ENCODE measurements around the gene APOA5. TPM values are rescaled to one million over a fixed set of nuclear protein-coding genes. Genes with fewer than 3 reads are reported as not detected.

Gene APOA5
- total RNA-seq, 1 experiment from 2014 or later, result 0.20 TPM

- TF ChIP-seq ZBTB21 (CRISPR knock-in tag; IDR thresholded peaks at IDR 0.05; ENCODE audit: borderline replicate concordance) (no peak), EMX1 (CRISPR knock-in tag; IDR thresholded peaks at IDR 0.05) (no peak)
Observed at GRCh38 chr11:116821050-116821918, 29.6 kb upstream of the APOA5 start (continued).

GRCh38 chr11:116819049-116819448 lies 27.4 kb upstream of the APOA5 start:
- POLR2A ChIA-PET, result no interaction called here
- H3K4me3 Mint-ChIP-seq, result no peak overlapping the region
- ATAC-seq (no peak), DNase-seq (ENCODE audit: low spot score) (no peak)
- no peaks in the 10 kb centered on the region for H3K9me3 Mint-ChIP-seq
- no peak for TF ChIP-seq ZNF396 (CRISPR knock-in tag; IDR thresholded peaks at IDR 0.05; ENCODE audit: borderline replicate concordance)
- no peak for TF ChIP-seq HMGXB4 (CRISPR knock-in tag; IDR thresholded peaks at IDR 0.05)
- no peak for TF ChIP-seq SMAD3 (CRISPR knock-in tag; IDR thresholded peaks at IDR 0.05; ENCODE audit: borderline replicate concordance)
- TF ChIP-seq MXD4 (CRISPR knock-in tag; IDR thresholded peaks at IDR 0.05; ENCODE audit: borderline replicate concordance), result no peak
- no peak for TF ChIP-seq CREM (CRISPR knock-in tag; IDR thresholded peaks at IDR 0.05)
- no peak for TF ChIP-seq ESRRA (CRISPR knock-in tag; IDR thresholded peaks at IDR 0.05; ENCODE audit: borderline replicate concordance)
- no peak for TF ChIP-seq JUN (CRISPR knock-in tag; IDR thresholded peaks at IDR 0.05)
- no peak for TF ChIP-seq STAT6 (CRISPR knock-in tag; conservative IDR thresholded peaks at IDR 0.05; ENCODE audit: low read depth)
- TF ChIP-seq ZNF425 (CRISPR knock-in tag; conservative IDR thresholded peaks at IDR 0.05), result no peak
- no peak for TF ChIP-seq GRHL2 (CRISPR knock-in tag; IDR thresholded peaks at IDR 0.05; ENCODE audit: insufficient replicate concordance, severe bottlenecking)
- no peak for TF ChIP-seq NR1H2 (CRISPR knock-in tag; IDR thresholded peaks at IDR 0.05)
- no peak for TF ChIP-seq NR2C2 (CRISPR knock-in tag; IDR thresholded peaks at IDR 0.05)
- TF ChIP-seq IRF1 (CRISPR knock-in tag; IDR thresholded peaks at IDR 0.05), result no peak
- no peak for TF ChIP-seq KAT7 (CRISPR knock-in tag; IDR thresholded peaks at IDR 0.05; ENCODE audit: borderline replicate concordance)
- no peak for TF ChIP-seq MAX (CRISPR knock-in tag; IDR thresholded peaks at IDR 0.05)
- TF ChIP-seq ZMAT4 (CRISPR knock-in tag; IDR thresholded peaks at IDR 0.05), result no peak
- no peak for TF ChIP-seq ZNF416 (CRISPR knock-in tag; IDR thresholded peaks at IDR 0.05)
- no peak for TF ChIP-seq USF1 (CRISPR knock-in tag; IDR thresholded peaks at IDR 0.05)
- no peak for TF ChIP-seq PRRX2 (CRISPR knock-in tag; IDR thresholded peaks at IDR 0.05)
- TF ChIP-seq FOXP4 (CRISPR knock-in tag; IDR thresholded peaks at IDR 0.05), result no peak
- CTCF ChIA-PET, result interaction anchor here (1.1 to 3.8 kb wide), 3 partner anchors 17 to 87 kb away, joined by 3 to 21 read pairs (median 3); partner anchors contain the start of gene APOA5
- no peaks in the 10 kb centered on the region for H3K4me1 Mint-ChIP-seq
- H3K27me3 Mint-ChIP-seq (ENCODE audit: low read depth), result no peaks in the 10 kb centered on the region
- H3K36me3 Mint-ChIP-seq, result no peaks in the 10 kb centered on the region
- no peak overlapping the region for H3K27ac Mint-ChIP-seq

All from WTC11 (cell line).